Kidney (tissue), 14 donors: ENCODE results near the gene CYP39A1. TPM values are rescaled to one million over a fixed set of nuclear protein-coding genes. Genes with fewer than 3 reads are reported as not detected.

ENCODE experiments used
- DNase-seq, 5 donors: peaks; one replicate each; pipeline ENCODE4 v3.0.0-alpha.2; 2013 to 2020
- FAIRE-seq: peaks from 2 replicates; lab custom pipeline; 2012; peaks lifted over from hg19 to GRCh38; lab: Jason Lieb, UNC
- H3K27ac ChIP-seq, 2 donors: one replicate each; pipeline ENCODE4 v1.7.0; 2013; ENCODE audit warnings: low read depth in 2 of 2, low read length in 2 of 2, inconsistent platforms in 1 of 2
- H3K27me3 ChIP-seq: one replicate; pipeline ENCODE4 v1.7.1; 2013; ENCODE audit warnings: low read length, inconsistent platforms; ENCODE audit not compliant: control insufficient read depth, insufficient read depth
- H3K36me3 ChIP-seq, 3 donors: one replicate each; pipeline versions ENCODE4 v1.7.0 to v1.7.1; 2013; ENCODE audit warnings: low read length in 3 of 3, control low read depth in 1 of 3, inconsistent platforms in 1 of 3; ENCODE audit not compliant: insufficient read depth in 3 of 3, control insufficient read depth in 2 of 3
- H3K4me1 ChIP-seq, 3 donors: one replicate each; pipeline versions ENCODE4 v1.7.0 to v1.7.1; 2013; ENCODE audit warnings: low read length in 3 of 3, inconsistent platforms in 1 of 3, low read depth in 1 of 3; ENCODE audit not compliant: control insufficient read depth in 2 of 3, insufficient read depth in 2 of 3
- H3K4me3 ChIP-seq, 3 donors: one replicate each; pipeline versions ENCODE4 v1.7.0 to v1.8.1; 2013; ENCODE audit warnings: low read length in 3 of 3, control low read depth in 1 of 3, inconsistent platforms in 1 of 3
- H3K9ac ChIP-seq, 3 donors: one replicate each; pipeline versions ENCODE4 v1.7.0 to v1.7.1; 2013; ENCODE audit warnings: low read length in 3 of 3, control low read depth in 1 of 3, inconsistent platforms in 1 of 3
- H3K9me3 ChIP-seq, 3 donors: one replicate each; pipeline versions ENCODE4 v1.7.0 to v1.7.1; 2013; ENCODE audit warnings: low read length in 3 of 3, control low read depth in 1 of 3, inconsistent platforms in 1 of 3; ENCODE audit not compliant: control insufficient read depth in 2 of 3, insufficient read depth in 1 of 3
- CTCF ChIP-seq: IDR thresholded peaks from 3 replicates; pipeline ENCODE4 v1.5.1; 2012; ENCODE audit warnings: mild to moderate bottlenecking, moderate library complexity, borderline replicate concordance; ENCODE audit not compliant: insufficient read depth; ENCODE audit errors: extremely low read depth
- intact Hi-C: fragments of 100-400 bp; cut with DNase I; formaldehyde crosslinking; loops from one replicate; pipeline ENCODE4 v1.11.1; 2022
- polyA plus RNA-seq: library from polyadenylated mRNA; stranded (reverse); fragments of 350-450 nt; fragmentation: Illumina TruSeq; extraction: RNeasy Lipid Tissue Mini Kit (QIAGEN cat#74804); gene quantifications from one replicate; pipeline ENCODE4 v1.2.3, GENCODE V29; 2014; ENCODE audit warnings: low read depth, low replicate concordance; ENCODE audit not compliant: insufficient read depth
- total RNA-seq: library from RNA; stranded (reverse); fragmentation: NEBNext Ultra II Directional; extraction: Animal tissue kit (Norgen Biotek cat#: 25700); gene quantifications from one replicate; pipeline ENCODE4 v1.2.1, GENCODE V29; 2021
- donor health status: control.
- donor health status: control.
- donor health status: control.
- donor health status: control.
- donor health status: control.
- donor health status: DM: yes; HTN: yes; CAD: no.
- donor health status: Normal renal cell carcinoma (clear cell type).

Gene CYP39A1
- total and polyA plus RNA-seq, 2 donors from 2014 or later: 6.0 to 8.7 TPM

GRCh38 chr6:46525583-46525982 lies 127.0 kb downstream of the CYP39A1 start:
- FAIRE-seq (no peak), DNase-seq (no peak)
- H3K4me3 ChIP-seq: no peak overlapping the region
- no peaks in the 10 kb centered on the region for H3K36me3 ChIP-seq
- TF ChIP-seq CTCF: no peak
- intact Hi-C loops: no loop called here
- H3K4me1 ChIP-seq: no peaks in the 10 kb centered on the region
- H3K9me3 ChIP-seq: no peaks in the 10 kb centered on the region
- no peaks in the 10 kb centered on the region for H3K27me3 ChIP-seq
- H3K9ac ChIP-seq: no peak overlapping the region
- no peak overlapping the region for H3K27ac ChIP-seq

- Histone ChIP-seq H3K4me3 (no peak overlapping the region), H3K9ac (no peak overlapping the region), H3K9me3 (no peaks in the 10 kb centered on the region), H3K27me3 (no peaks in the 10 kb centered on the region), H3K27ac (no peak overlapping the region), H3K4me1 (no peaks in the 10 kb centered on the region), H3K36me3 (no peaks in the 10 kb centered on the region)
- no peak for TF ChIP-seq CTCF
- no peak for FAIRE-seq
- intact Hi-C loops: no loop called here
- no peak for DNase-seq
These were observed 131.1 kb downstream of the CYP39A1 start for GRCh38 chr6:46521464-46521971.

GRCh38 chr6:46517202-46517601 lies 135.4 kb downstream of the CYP39A1 start:
- intact Hi-C loops: no loop called here
- TF ChIP-seq CTCF: no peak
- Histone ChIP-seq H3K9me3 (no peaks in the 10 kb centered on the region), H3K4me3 (no peak overlapping the region), H3K4me1 (no peaks in the 10 kb centered on the region), H3K27ac (no peak overlapping the region), H3K27me3 (no peaks in the 10 kb centered on the region), H3K9ac (no peak overlapping the region), H3K36me3 (no peaks in the 10 kb centered on the region)
- DNase-seq (no peak), FAIRE-seq (no peak)

GRCh38 chr6:46513533-46513932 lies 139.1 kb downstream of the CYP39A1 start:
- no peak overlapping the region for H3K27ac ChIP-seq
- FAIRE-seq (no peak), DNase-seq (no peak)
- H3K4me1 ChIP-seq: peaks cover 0 to 2% (median 0%) of the 10 kb centered on the region in 3 donors
- no peaks in the 10 kb centered on the region for H3K27me3 ChIP-seq
- no peaks in the 10 kb centered on the region for H3K9me3 ChIP-seq
- H3K36me3 ChIP-seq: no peaks in the 10 kb centered on the region
- no peak overlapping the region for H3K4me3 ChIP-seq
- no peak overlapping the region for H3K9ac ChIP-seq
- no peak for TF ChIP-seq CTCF
- intact Hi-C loops: no loop called here
